Measurements from ENCODE around the gene N4BP2.

N4BP2 gene

DNA sequence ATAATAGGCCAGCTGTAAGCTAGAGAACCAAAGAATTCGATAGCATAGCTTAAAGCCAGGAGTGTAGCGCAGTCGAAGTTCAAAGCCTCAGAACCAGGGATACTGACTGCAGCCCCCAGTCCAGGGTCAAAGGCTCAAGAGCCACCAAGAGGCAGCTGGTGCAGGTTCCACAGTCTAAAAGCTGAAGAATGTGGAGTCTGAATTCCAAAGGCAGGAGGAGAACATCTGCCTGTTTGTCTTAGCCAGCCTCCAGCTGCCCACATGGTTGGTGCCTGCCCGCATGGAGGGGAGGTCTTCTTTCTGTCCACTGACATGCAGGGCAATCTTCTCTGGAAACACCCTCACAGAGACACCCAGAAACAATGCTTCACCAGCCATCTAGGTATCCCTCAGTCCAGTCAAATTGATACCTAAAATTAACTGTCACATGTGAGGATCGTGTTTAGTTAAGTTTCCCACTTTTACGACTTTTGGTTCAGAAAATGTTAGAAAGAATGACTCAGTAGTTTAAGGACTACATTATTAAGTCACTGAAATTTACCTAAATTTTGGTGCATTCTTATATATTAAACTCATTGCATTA is 87.4 kb downstream of the N4BP2 start:
- TF ChIP-seq, protein P1, sequence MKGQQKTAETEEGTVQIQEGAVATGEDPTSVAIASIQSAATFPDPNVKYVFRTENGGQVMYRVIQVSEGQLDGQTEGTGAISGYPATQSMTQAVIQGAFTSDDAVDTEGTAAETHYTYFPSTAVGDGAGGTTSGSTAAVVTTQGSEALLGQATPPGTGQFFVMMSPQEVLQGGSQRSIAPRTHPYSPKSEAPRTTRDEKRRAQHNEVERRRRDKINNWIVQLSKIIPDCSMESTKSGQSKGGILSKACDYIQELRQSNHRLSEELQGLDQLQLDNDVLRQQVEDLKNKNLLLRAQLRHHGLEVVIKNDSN (IDR thresholded peaks at IDR 0.05), result no peak
- TF ChIP-seq YY1 (IDR thresholded peaks at IDR 0.05; ENCODE audit: low read depth) (no peak), RAD21 (IDR thresholded peaks at IDR 0.05; ENCODE audit: low read depth) (no peak), CEBPB (IDR thresholded peaks at IDR 0.05) (no peak), NFIC (IDR thresholded peaks at IDR 0.05) (no peak), TCF12 (IDR thresholded peaks at IDR 0.05; ENCODE audit: low read depth) (no peak), FOXM1 (IDR thresholded peaks at IDR 0.05; ENCODE audit: borderline replicate concordance, low read depth) (no peak), CREB1 (IDR thresholded peaks at IDR 0.05; ENCODE audit: low read depth) (no peak), EGR1 (IDR thresholded peaks at IDR 0.05) (no peak), TEAD4 (IDR thresholded peaks at IDR 0.05) (no peak), EP300 (IDR thresholded peaks at IDR 0.05; ENCODE audit: borderline replicate concordance) (no peak), TAF1 (IDR thresholded peaks at IDR 0.05; ENCODE audit: low read depth) (no peak), ZBTB7A (IDR thresholded peaks at IDR 0.05; ENCODE audit: low read depth) (no peak)
- TF ChIP-seq, protein P2, sequence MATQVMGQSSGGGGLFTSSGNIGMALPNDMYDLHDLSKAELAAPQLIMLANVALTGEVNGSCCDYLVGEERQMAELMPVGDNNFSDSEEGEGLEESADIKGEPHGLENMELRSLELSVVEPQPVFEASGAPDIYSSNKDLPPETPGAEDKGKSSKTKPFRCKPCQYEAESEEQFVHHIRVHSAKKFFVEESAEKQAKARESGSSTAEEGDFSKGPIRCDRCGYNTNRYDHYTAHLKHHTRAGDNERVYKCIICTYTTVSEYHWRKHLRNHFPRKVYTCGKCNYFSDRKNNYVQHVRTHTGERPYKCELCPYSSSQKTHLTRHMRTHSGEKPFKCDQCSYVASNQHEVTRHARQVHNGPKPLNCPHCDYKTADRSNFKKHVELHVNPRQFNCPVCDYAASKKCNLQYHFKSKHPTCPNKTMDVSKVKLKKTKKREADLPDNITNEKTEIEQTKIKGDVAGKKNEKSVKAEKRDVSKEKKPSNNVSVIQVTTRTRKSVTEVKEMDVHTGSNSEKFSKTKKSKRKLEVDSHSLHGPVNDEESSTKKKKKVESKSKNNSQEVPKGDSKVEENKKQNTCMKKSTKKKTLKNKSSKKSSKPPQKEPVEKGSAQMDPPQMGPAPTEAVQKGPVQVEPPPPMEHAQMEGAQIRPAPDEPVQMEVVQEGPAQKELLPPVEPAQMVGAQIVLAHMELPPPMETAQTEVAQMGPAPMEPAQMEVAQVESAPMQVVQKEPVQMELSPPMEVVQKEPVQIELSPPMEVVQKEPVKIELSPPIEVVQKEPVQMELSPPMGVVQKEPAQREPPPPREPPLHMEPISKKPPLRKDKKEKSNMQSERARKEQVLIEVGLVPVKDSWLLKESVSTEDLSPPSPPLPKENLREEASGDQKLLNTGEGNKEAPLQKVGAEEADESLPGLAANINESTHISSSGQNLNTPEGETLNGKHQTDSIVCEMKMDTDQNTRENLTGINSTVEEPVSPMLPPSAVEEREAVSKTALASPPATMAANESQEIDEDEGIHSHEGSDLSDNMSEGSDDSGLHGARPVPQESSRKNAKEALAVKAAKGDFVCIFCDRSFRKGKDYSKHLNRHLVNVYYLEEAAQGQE (IDR thresholded peaks at IDR 0.05; ENCODE audit: low read depth), result no peak
- TF ChIP-seq, protein P3, sequence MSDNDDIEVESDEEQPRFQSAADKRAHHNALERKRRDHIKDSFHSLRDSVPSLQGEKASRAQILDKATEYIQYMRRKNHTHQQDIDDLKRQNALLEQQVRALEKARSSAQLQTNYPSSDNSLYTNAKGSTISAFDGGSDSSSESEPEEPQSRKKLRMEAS (IDR thresholded peaks at IDR 0.05), result no peak

DNA sequence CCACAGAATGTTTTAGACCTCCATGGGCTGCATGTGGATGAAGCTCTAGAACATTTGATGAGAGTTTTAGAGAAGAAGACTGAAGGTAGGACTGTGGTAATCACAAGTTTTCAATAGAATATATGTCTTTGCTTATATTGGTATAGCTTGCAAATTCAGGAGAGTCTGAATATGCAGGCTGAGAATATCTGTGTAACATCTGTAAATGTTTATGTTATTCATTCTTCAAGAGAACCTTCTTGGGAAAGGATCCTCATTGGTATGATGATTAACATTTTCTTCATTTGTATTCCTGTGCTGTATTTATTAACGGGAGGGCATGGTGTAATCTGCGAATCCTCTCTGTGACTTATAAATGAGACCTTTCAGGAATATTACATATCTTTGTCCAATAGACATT is 88.1 kb downstream of the N4BP2 start:
- no peak for TF ChIP-seq TCF12 (IDR thresholded peaks at IDR 0.05; ENCODE audit: low read depth)
- TF ChIP-seq, protein P1 (IDR thresholded peaks at IDR 0.05), result no peak
- TF ChIP-seq EP300 (IDR thresholded peaks at IDR 0.05; ENCODE audit: borderline replicate concordance), result no peak
- no peak for TF ChIP-seq CEBPB (IDR thresholded peaks at IDR 0.05)
- TF ChIP-seq TAF1 (IDR thresholded peaks at IDR 0.05; ENCODE audit: low read depth), result no peak
- TF ChIP-seq, protein P3 (IDR thresholded peaks at IDR 0.05), result no peak
- TF ChIP-seq, protein P2 (IDR thresholded peaks at IDR 0.05; ENCODE audit: low read depth), result no peak
- no peak for TF ChIP-seq RAD21 (IDR thresholded peaks at IDR 0.05; ENCODE audit: low read depth)
- no peak for TF ChIP-seq TEAD4 (IDR thresholded peaks at IDR 0.05)
- TF ChIP-seq ZBTB7A (IDR thresholded peaks at IDR 0.05; ENCODE audit: low read depth), result no peak
- no peak for TF ChIP-seq FOXM1 (IDR thresholded peaks at IDR 0.05; ENCODE audit: borderline replicate concordance, low read depth)
- TF ChIP-seq NFIC (IDR thresholded peaks at IDR 0.05), result no peak
- no peak for TF ChIP-seq YY1 (IDR thresholded peaks at IDR 0.05; ENCODE audit: low read depth)
- no peak for TF ChIP-seq CREB1 (IDR thresholded peaks at IDR 0.05; ENCODE audit: low read depth)
- no peak for TF ChIP-seq EGR1 (IDR thresholded peaks at IDR 0.05)

DNA sequence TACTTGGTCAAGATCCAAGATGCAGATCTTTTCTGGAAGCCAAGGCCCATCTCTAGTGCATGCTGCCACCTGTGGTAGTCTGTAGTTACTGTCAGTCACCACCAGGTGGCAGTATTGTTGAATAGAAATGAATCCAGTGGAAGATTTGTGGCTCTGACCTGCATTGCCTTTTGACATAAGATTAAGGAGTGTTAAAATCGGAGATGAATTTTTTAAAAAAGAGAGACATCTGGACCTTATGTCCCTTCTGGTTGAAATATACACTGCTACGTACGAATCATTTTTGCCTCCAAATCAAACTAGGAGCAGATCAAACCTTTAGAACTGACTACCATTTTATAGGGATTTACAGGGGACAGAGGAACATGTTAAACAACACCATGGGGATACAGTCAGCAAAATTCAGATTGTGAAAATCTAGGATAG is 93.3 kb downstream of the N4BP2 start:
- TF ChIP-seq RAD21 (IDR thresholded peaks at IDR 0.05; ENCODE audit: low read depth), result peak; percentile 84
- TF ChIP-seq, protein P2 (IDR thresholded peaks at IDR 0.05; ENCODE audit: low read depth), result no peak

DNA sequence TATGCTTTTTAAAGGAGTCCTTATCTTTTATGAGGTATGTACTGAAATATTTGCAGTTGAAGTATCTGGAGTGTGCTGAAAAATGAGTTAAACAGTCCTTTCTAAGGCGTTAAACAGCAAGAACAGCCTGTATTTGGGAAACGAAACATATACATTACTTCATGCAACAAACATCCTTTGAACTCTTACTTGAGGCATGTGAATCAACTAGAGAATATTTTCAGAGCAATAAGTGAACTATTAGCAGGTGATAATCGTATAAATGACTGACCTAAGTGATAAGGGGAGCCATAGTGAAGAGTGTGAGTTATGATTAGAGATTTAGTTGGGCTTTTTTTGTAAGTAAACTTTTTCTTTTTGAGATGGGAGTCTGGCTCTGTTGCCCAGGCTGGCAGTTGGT is 94.3 kb downstream of the N4BP2 start:
- TF ChIP-seq FOXM1 (IDR thresholded peaks at IDR 0.05; ENCODE audit: borderline replicate concordance, low read depth) (no peak), EGR1 (IDR thresholded peaks at IDR 0.05) (no peak), TAF1 (IDR thresholded peaks at IDR 0.05; ENCODE audit: low read depth) (no peak), TEAD4 (IDR thresholded peaks at IDR 0.05) (no peak), ZBTB7A (IDR thresholded peaks at IDR 0.05; ENCODE audit: low read depth) (no peak), NFIC (IDR thresholded peaks at IDR 0.05) (no peak), CEBPB (IDR thresholded peaks at IDR 0.05) (no peak), YY1 (IDR thresholded peaks at IDR 0.05; ENCODE audit: low read depth) (no peak), TCF12 (IDR thresholded peaks at IDR 0.05; ENCODE audit: low read depth) (no peak), EP300 (IDR thresholded peaks at IDR 0.05; ENCODE audit: borderline replicate concordance) (no peak), CREB1 (IDR thresholded peaks at IDR 0.05; ENCODE audit: low read depth) (no peak), RAD21 (IDR thresholded peaks at IDR 0.05; ENCODE audit: low read depth) (no peak)
- TF ChIP-seq, protein P3 (IDR thresholded peaks at IDR 0.05), result no peak
- TF ChIP-seq, protein P2 (IDR thresholded peaks at IDR 0.05; ENCODE audit: low read depth), result no peak
- TF ChIP-seq, protein P1 (IDR thresholded peaks at IDR 0.05), result no peak

Measured in Ishikawa (cell line).